ENCODE data around the gene SLC12A7. TPM values are rescaled to one million over a fixed set of nuclear protein-coding genes. Genes with fewer than 3 reads are reported as not detected.
A peak's percentile ranks its signal among the peaks of the same experiment; 100 is the strongest.

Gene SLC12A7
- total and polyA plus RNA-seq, 9 of the 15 experiments (the other 6 are each of a cell fraction or from before 2014, with no cell fraction given): 0.01 to 3.1 (median 0.56) TPM

DNA sequence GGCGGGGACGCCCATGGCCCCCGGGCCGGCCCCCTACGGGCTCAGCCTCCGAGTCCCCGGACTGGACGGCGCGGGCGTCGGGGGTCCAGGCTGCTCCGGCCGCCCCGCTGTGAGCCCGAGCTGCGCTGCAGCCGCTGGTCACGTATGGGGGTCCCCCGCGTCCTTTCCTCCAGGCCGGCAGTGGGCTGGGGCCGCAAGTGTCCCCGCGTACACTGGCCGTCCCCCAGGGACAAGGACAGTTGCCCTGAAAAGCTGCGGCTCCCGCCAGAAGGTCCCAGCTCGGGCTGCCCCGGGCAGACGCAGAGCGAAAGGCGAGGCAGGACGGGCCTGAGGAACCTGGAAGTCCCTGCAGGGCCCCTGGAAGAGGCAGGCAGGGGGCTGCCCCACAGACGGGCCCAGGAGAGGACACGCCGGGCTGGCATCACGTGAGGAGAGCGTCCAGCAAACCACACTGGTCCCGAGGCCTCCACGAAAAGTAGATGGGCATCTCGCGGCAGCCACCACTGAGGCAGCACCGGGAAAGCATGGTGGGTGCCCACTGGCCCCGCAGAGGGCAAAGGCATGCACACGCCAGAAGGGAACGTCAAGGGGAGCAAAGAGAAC is 106.5 kb downstream of the SLC12A7 start:
- Histone ChIP-seq H3K9me1 (ENCODE audit: control insufficient read depth, insufficient read depth, low read length) (no peaks in the 10 kb centered on the region), H3K27me3 (ENCODE audit: control insufficient read depth in 2 of 2, insufficient read depth in 2 of 2, low read length in 2 of 2) (peaks cover 42 to 80% of the 10 kb centered on the region in 2 experiments), H2AFZ (ENCODE audit: low read depth, low read length) (no peak overlapping the region), H3K79me2 (ENCODE audit: control insufficient read depth, insufficient read depth, low read length) (no peaks in the 10 kb centered on the region), H3K4me3 (no peak overlapping the region), H3K4me1 (replicated peaks in 1 of 2; ENCODE audit: control insufficient read depth in 2 of 2, insufficient read depth in 2 of 2, low read length in 2 of 2) (peaks cover 0 to 49% of the 10 kb centered on the region in 2 experiments; a peak in 3 of 5 replicates), H3K36me3 (ENCODE audit: control insufficient read depth, insufficient read depth, low read length) (no peaks in the 10 kb centered on the region), H3K9me3 (replicated peaks; ENCODE audit: control insufficient read depth, insufficient read depth, low read depth, low read length) (no peaks in the 10 kb centered on the region), H4K20me1 (replicated peaks; ENCODE audit: control insufficient read depth, insufficient read depth, low read length) (peaks cover 45% of the 10 kb centered on the region), H3K27ac (ENCODE audit: extremely low read depth, low read depth, low read length) (no peak overlapping the region), H3K4me2 (ENCODE audit: insufficient read depth, low read length) (no peak overlapping the region), H3K9ac (ENCODE audit: insufficient read depth in 1 of 2, low read depth in 2 of 2, low read length in 2 of 2) (peak overlapping the region in 1 of 2 experiments; percentile 36; a peak in 1 of 4 replicates)
- no peak for DNase-seq (ENCODE audit: extremely low read depth in 1 of 4, low spot score in 3 of 4)
- no peak for ATAC-seq
- CTCF ChIA-PET (ENCODE audit: low intra/inter-chr PET ratio): no interaction called here
- peak; percentile 27 for TF ChIP-seq KDM5B (IDR thresholded peaks at IDR 0.05; ENCODE audit: insufficient replicate concordance, low read depth, low read length)
- TF ChIP-seq UBTF (IDR thresholded peaks at IDR 0.05; ENCODE audit: borderline replicate concordance in 1 of 2, low read depth in 2 of 2, low read length in 2 of 2): 0 out of 4 replicates have a peak, but pooled peaks of 1 of the 2 experiments have one; percentile 2
- TF ChIP-seq SP2 (IDR thresholded peaks at IDR 0.05; ENCODE audit: extremely low read depth, low read depth, low read length, poor library complexity, severe bottlenecking): no peak
- intact Hi-C loops (cut with micrococcal nuclease) (no loop called here), in situ Hi-C loops (cut with MboI) (no loop called here)
- 17% methylated on average over 39 of the region's 47 CpGs for WGBS (ENCODE audit: insufficient coverage, low coverage, missing lambda C conversion rate)
- POLR2A ChIA-PET: interaction anchor here (0.6 kb wide), 3 partner anchors 10 to 287 kb away, joined by 3 to 4 read pairs (median 4); no protein-coding TSS in a partner anchor
- FAIRE-seq: no peak
- BruUV-seq (replicated peaks): no TSS peak

Measured in K562 (cell line).